SKM-1 treated with dmso at 0.1 percent for 144 hours (cell line): ENCODE results near the gene BCL7C.

ENCODE experiments used
- DNase-seq: peaks from one replicate; lab custom pipeline; 2025; ENCODE audit not compliant: unreplicated experiment; lab: John Stamatoyannopoulos, UW

Gene BCL7C

DNA sequence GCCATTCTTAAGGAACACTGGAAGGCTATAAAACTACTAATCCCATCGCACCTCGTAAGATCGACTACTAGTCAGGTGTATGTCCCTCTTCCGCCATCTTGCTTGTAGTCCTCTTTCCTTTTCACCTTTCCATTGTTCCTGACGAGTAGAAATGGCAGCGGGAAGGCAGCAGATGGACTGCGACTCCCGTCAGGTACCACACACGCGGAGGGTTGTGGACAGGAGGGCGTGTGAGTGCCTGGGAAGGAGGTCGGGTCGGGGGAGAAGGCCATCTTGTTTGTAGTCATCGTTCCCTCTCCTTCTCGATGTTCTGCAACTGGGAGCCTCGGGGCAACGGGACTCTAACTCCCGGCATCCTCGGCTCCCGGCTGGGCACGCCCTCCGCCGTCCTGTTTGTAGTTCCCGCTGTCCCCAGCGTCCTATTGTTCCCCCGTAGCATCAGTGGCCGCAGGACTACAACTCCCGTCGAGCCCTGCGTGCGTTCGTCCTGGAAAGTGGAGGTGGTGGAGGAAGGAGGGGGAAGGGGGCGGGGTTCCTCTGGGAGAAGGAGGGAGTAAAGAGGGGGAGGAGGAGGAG lies 29.2 kb upstream of the BCL7C start:
- peak; percentile 99 for DNase-seq

- DNase-seq = peak; percentile 99
These were observed 28.6 kb upstream of the BCL7C start for GRCh38 chr16:30922420-30922959.

DNA sequence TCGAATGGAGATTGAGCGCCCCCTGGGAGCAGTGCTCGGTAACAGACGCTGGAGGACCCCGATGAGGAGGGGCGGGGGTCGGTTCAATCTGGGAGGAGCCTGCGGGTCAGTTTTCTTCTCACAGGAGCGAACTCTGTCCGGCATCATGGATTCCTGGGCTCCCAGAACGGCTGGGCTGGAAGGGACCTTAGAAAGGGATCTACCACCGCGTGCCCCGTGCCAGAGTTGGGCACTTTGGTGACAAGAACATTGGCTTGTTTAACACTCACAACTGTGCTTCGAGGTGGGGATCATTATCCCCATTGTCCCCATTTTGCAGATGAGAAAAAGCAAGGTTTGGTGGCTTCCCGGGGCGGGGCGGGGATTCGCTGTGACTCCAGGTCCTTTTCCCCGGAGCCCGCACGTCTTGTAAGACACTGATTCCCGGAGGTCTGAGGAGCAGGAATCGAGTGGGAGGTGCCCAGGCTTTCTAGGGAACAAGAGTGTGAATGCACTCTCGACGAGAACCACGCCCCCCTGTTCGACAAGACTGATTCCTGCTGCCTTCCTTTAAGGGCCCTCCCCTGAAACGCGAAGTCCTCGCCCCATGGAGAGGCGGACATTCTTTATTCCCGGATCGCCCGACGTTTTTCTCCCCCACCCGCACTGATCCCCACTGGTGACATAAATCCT lies 28.0 kb upstream of the BCL7C start:
- peak; percentile 69 for DNase-seq

- DNase-seq = no peak
These were observed 27.5 kb upstream of the BCL7C start for GRCh38 chr16:30921459-30921747.

GRCh38 chr16:30920891-30921290 lies 27.0 kb upstream of the BCL7C start:
- no peak for DNase-seq

DNA sequence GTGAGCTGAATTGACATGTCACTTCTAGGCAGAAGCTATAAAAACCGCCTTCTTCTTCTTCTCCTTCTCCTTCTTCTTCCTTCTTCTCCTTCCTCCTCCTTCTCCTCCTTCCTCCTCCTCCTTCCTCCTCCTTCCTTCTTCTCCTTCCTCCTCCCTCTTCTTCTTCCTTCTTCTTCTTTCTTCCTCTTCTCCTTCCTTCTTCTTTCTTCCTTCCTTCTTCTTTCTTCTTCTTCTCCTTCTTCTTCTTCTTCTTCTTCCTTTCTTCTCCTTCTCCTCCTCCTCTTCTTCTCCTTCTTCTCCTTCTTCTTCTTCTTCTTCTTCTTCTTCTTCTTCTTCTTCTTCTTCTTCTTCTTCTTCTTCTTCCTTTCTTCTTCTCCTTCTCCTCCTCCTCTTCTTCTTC lies 24.7 kb upstream of the BCL7C start:
- no peak for DNase-seq

DNA sequence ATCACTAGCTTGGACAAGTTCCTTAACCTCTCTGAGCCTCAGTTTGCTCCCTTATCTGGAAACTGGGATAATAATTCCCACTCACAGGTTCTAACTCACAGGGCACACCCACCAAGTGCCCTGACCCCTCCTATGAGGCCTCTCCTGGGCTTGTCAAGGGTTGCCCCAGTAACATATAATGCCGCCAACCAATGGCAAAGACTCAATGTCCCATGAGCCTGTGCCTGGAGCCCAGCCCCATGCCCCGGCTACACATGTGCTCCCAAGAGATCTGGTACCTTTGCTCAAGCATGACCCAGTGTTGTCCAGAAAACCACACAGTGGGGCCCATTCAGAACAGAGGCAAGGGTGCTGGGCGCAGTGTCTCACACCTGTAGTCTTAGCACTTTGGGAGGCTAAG lies 21.0 kb upstream of the BCL7C start:
- no peak for DNase-seq

GRCh38 chr16:30912794-30913412 lies 19.0 kb upstream of the BCL7C start:
- no peak for DNase-seq

GRCh38 chr16:30910427-30911029 lies 16.7 kb upstream of the BCL7C start:
- no peak for DNase-seq

GRCh38 chr16:30907064-30907463 lies 13.2 kb upstream of the BCL7C start:
- DNase-seq = no peak

DNA sequence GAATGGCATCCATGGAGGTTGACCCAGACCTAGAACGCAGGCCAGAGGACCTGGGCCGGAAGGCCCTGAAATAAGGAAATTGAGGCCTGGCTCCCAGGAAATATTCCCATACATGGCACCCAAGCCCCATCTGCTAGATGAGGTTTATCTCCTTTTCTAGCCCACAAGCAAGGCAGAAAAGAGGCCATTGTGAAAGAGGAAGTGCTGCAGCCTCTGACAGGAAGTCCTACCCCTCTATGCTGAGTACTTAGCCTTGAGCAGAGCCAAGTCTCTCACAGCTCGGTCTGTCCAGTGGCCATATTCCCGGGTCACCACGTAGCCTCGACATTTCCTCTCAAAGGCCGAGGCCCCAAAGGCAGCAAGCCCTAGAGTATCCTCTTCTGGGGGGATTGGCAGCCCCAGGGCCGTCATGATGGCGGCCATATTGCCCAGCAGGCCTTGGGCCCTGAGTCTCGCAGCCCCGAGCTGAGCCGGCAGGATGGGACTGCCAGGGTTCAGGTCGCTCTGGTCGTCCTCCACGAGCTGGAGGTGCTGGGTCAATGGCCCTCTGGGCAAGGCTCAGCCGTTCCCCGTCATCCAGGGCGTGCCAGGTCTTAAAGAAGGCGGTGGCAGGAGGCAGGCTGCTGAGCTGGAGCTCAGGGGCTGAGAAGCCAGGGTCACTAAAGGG lies 10.4 kb upstream of the BCL7C start:
- peak; percentile 73 for DNase-seq

GRCh38 chr16:30903596-30903995 lies 9.7 kb upstream of the BCL7C start:
- peak; percentile 98 for DNase-seq

DNA sequence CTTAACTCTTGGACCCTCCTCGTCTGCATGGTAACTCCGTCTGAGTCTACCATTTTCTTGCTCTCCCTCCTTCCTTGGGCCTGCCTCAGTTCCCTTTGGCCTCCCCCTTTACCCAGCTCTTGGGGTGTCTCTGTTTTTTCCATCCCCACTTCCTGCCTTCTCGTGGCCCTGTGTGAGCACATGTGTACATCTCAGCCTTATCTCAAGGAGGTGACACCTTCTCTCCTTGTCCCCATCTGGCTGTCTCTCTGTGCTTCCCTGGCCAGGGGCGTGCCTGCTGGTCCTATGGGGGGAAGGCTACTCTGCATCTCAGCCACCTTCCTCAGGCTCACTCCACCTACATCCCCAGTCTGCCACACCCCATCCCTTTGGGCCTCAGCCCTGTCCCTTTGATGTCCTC lies 9.1 kb upstream of the BCL7C start:
- DNase-seq = no peak

DNA sequence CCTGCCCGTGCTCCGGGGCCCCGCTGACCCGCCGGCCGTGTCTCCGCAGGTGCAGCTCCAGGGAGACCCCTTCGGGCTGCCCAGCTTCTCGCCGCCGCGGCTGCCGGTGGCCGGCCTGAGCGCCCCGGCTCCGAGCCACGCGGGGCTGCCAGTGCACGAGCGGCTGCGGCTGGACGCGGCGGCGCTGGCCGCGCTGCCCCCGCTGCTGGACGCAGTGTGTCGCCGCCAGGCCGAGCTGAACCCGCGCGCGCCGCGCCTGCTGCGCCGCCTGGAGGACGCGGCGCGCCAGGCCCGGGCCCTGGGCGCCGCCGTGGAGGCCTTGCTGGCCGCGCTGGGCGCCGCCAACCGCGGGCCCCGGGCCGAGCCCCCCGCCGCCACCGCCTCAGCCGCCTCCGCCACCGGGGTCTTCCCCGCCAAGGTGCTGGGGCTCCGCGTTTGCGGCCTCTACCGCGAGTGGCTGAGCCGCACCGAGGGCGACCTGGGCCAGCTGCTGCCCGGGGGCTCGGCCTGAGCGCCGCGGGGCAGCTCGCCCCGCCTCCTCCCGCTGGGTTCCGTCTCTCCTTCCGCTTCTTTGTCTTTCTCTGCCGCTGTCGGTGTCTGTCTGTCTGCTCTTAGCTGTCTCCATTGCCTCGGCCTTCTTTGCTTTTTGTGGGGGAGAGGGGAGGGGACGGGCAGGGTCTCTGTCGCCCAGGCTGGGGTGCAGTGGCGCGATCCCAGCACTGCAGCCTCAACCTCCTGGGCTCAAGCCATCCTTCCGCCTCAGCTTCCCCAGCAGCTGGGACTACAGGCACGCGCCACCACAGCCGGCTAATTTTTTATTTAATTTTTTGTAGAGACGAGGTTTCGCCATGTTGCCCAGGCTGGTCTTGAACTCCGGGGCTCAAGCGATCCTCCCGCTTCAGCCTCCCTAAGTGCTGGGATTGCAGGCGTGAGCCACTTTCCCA lies 8.4 kb upstream of the BCL7C start:
- peak; percentile 51 for DNase-seq

GRCh38 chr16:30901201-30902028 lies 7.5 kb upstream of the BCL7C start:
- no peak for DNase-seq

DNA sequence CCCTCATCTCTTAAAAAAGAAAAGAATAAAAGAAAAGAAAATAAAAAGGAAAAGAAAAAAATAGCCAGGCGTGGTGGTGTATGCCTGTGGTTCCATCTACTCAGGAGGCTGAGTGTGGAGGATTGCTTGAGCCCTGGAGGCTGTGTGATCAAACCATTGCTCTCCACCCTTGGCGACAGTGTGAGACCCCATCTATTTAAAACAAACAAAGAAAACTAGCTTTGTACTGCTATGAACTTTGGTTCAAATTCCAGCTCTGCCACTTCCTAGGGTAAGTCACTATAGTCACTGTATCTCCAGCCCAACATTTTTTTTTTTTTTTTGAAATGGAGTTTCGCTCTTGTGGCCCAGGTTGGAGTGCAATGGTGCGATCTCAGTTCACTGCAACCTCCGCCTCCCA lies 6.7 kb upstream of the BCL7C start:
- DNase-seq = no peak

GRCh38 chr16:30899794-30900193 lies 5.9 kb upstream of the BCL7C start:
- DNase-seq = no peak

DNA sequence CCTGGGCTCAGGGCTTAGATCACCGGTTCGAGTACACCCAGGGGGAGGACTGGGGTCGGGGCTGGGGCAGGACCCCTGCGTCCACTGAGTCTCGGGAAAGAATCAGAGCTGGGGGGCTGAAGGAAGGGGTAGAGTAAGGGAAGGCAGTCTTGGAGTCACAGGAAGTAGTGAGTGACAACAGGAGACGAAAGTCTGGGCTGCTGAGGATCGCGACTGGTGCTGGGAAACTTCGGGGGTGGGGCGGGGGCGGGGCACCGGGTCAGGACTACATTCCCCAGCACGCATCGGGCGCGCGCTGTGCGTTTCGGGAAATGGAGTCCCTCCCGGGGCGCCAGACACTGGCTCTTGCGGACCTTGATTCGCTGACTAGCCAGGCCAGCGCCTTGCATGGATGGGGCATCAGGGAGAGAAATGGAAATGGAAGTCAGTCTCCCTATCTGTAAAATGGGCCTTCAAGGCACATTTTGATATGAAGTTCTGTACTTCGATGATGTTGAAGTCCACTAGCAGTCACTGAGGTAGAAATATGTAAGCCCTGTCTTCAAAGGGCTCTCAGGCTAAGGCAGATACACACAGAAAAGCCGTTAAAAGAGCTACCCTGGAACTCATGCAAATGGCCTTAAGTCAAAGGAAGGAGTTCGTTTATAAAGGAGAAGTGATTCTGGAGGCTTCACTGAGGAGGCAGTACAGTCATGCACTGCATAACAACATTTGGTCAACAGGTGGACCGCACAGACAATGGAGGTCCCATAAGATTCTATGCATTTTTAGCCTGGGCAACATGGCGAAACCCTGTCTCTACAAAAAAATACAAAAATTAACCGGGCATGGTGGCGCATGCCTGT lies 3.2 kb upstream of the BCL7C start:
- DNase-seq = peak; percentile 58
